ENCODE results near the gene KLF11. TPM values are rescaled to one million over a fixed set of nuclear protein-coding genes. Genes with fewer than 3 reads are reported as not detected.
"Not testable (repeated sequence)": the region's sequence is repeated elsewhere in the genome, so short reads cannot be mapped to it uniquely, and the experiment has no call there.

The KLF11 gene
- total RNA-seq, 1 donor from 2014 or later: 20.8 TPM

DNA sequence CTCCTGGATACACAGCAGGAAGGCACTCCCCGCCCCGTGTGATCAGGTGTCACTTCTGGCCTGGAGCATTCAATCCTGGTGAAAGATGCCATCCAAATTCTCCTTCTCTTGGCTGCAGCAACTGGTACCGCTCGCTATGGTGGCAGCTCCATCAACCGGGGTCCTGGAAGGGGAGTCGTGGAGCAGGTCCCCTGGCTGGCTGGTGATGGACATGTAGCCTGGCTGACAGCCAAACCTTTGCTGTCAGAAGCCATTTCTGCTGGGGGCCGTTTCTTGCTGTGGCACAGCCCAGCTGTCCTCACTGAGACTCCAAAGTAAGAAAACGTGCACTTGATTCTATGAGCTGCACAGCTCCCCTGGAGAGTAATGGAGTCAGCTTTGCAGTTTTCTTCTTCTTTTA, 44.0 kb downstream of the KLF11 start:
- H3K9me3 ChIP-seq (replicated peaks): no peaks in the 10 kb centered on the region
- H3K27me3 ChIP-seq (ENCODE audit: low read depth): peaks cover 84% of the 10 kb centered on the region
- H3K27ac ChIP-seq (replicated peaks): no peak overlapping the region
- peaks cover 11% of the 10 kb centered on the region for H3K4me1 ChIP-seq
- H3K4me3 ChIP-seq: no peak overlapping the region
- intact Hi-C loops (cut with micrococcal nuclease): no loop called here
- H3K36me3 ChIP-seq: no peaks in the 10 kb centered on the region
- TF ChIP-seq, protein P1, sequence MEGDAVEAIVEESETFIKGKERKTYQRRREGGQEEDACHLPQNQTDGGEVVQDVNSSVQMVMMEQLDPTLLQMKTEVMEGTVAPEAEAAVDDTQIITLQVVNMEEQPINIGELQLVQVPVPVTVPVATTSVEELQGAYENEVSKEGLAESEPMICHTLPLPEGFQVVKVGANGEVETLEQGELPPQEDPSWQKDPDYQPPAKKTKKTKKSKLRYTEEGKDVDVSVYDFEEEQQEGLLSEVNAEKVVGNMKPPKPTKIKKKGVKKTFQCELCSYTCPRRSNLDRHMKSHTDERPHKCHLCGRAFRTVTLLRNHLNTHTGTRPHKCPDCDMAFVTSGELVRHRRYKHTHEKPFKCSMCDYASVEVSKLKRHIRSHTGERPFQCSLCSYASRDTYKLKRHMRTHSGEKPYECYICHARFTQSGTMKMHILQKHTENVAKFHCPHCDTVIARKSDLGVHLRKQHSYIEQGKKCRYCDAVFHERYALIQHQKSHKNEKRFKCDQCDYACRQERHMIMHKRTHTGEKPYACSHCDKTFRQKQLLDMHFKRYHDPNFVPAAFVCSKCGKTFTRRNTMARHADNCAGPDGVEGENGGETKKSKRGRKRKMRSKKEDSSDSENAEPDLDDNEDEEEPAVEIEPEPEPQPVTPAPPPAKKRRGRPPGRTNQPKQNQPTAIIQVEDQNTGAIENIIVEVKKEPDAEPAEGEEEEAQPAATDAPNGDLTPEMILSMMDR (IDR thresholded peaks at IDR 0.05; ENCODE audit: borderline replicate concordance): no peak
- no peak for DNase-seq

DNA sequence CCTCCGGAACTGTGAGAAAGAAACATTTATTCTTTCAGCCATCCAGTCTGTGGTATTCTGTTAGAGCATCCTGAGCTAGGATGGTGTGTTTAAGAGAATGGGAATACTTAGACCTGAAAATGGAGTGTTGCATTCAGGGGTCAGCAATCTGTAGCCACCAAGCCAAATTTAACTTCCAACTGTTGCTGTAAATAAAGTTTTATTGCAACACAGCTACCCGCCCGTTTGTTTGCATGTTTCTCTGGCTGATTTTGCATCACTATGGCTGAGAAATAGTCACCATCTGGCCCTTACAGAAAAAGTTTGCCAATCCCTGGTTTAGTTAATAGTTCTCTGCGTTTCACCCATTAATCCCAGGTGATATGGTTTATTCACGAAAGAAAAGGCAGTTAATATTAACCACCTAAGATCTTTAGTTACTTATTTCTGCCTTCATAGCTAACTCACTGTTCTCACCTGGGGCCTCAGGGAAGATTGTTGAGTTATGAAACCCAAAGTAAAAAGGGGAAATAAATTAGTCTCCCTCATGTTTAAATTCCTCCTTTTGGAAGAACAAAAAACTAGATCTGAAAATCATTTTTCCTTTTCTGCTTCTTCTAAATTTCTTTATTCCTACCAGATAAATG, 46.3 kb downstream of the KLF11 start:
- no peak for DNase-seq
- Histone ChIP-seq H3K27me3 (ENCODE audit: low read depth) (peaks cover 86% of the 10 kb centered on the region), H3K4me3 (no peak overlapping the region), H3K9me3 (replicated peaks) (no peaks in the 10 kb centered on the region), H3K4me1 (peaks cover 4% of the 10 kb centered on the region), H3K27ac (replicated peaks) (no peak overlapping the region), H3K36me3 (no peaks in the 10 kb centered on the region)
- intact Hi-C loops (cut with micrococcal nuclease): no loop called here
- TF ChIP-seq, protein P1 (IDR thresholded peaks at IDR 0.05; ENCODE audit: borderline replicate concordance): no peak

DNA sequence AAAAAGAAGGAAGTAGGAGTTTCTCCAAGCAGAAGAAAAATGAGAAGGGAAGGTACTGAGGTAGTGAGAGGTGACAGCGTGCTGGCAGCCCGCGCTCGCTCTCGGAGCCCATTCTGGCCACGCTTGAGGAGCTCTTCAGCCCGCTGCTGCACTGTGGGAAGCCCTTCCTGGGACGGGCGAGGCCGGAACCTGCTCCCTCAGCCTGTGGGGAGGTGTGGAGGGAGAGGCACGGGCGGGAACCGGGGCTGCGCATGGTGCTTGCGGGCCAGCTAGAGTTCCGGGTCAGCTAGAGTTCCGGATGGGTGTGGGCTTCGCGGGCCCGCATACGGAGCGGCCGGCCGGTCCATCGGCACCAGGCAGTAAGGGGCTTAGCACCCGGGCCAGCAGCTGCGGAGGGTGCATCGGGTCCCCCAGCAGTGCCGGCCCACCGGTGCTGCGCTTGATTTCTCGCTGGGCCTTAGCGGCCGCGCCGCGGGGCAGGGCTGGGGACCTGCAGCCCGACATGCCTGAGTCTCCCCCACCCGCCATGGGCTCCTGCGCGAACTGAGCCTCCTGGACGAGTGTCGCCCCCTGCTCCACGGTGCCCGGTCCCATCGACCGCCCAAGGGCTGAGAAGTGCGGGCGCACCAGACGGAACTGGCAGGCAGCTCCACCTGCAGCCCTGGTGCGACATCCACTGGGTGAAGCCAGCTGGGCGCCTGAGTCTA, 48.0 kb downstream of the KLF11 start:
- Histone ChIP-seq H3K36me3 (no peaks in the 10 kb centered on the region), H3K4me1 (peaks cover 4% of the 10 kb centered on the region), H3K27ac (replicated peaks) (no peak overlapping the region), H3K9me3 (replicated peaks) (no peaks in the 10 kb centered on the region), H3K4me3 (peak overlapping the region; percentile 55), H3K27me3 (ENCODE audit: low read depth) (peaks cover 72% of the 10 kb centered on the region)
- DNase-seq: no peak
- intact Hi-C loops (cut with micrococcal nuclease): no loop called here
- TF ChIP-seq, protein P1 (IDR thresholded peaks at IDR 0.05; ENCODE audit: borderline replicate concordance): no peak

DNA sequence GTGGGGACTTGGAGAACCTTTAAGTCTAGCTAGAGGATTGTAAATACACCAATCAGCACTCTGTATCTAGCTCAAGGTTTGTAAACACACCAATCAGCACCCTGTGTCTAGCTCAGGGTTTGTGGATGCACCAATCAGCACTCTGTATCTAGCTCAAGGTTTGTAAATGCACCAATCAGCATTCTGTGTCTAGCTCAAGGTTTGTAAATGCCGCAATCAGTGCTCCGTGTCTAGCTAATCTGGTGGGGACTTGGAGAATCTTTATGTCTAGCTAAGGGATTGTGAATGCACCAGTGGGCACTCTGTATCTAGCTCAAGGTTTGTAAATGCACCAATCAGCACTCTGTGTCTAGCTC, 48.5 kb downstream of the KLF11 start:
- H3K4me3 ChIP-seq: peak overlapping the region; percentile 55
- intact Hi-C loops (cut with micrococcal nuclease): not testable (repeated sequence)

DNA sequence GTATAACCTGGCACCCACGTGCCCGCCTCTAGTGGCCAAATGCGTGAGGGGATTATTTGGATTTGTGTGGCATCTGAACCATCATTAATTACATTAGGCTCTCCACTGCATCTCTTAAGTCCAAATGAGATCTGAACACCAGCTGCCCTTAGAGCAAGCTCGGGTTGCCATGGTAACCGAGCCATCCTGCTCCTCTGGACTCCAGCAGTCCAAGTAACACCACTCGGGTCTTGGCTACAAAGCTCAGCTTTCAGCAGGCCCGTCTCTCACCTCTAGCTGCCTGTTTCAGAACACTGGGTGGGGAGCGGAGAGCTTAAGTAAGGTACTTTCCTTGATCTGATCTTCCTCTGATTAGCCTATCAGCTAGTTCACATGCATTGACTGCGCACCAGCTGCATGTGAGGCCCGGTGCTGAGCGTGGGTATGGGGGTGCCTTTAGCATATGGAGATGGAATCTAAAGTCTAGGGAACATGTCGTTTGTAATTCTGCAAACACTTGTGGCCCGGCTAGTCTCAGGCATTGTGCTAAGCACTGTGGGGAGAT, 51.0 kb downstream of the KLF11 start:
- Histone ChIP-seq H3K36me3 (no peaks in the 10 kb centered on the region), H3K4me3 (no peak overlapping the region), H3K27me3 (ENCODE audit: low read depth) (peaks cover 54% of the 10 kb centered on the region), H3K27ac (replicated peaks) (no peak overlapping the region), H3K9me3 (replicated peaks) (no peaks in the 10 kb centered on the region), H3K4me1 (peaks cover 11% of the 10 kb centered on the region)
- TF ChIP-seq, protein P1 (IDR thresholded peaks at IDR 0.05; ENCODE audit: borderline replicate concordance): no peak
- DNase-seq: no peak
- intact Hi-C loops (cut with micrococcal nuclease): no loop called here

More for the DNA sequence above, 48.5 kb downstream of the KLF11 start:
- H3K27me3 ChIP-seq (ENCODE audit: low read depth): peaks cover 72% of the 10 kb centered on the region
- DNase-seq; H3K36me3 ChIP-seq; H3K27ac ChIP-seq (replicated peaks); H3K9me3 ChIP-seq (replicated peaks); H3K4me1 ChIP-seq: not testable (repeated sequence)

DNA sequence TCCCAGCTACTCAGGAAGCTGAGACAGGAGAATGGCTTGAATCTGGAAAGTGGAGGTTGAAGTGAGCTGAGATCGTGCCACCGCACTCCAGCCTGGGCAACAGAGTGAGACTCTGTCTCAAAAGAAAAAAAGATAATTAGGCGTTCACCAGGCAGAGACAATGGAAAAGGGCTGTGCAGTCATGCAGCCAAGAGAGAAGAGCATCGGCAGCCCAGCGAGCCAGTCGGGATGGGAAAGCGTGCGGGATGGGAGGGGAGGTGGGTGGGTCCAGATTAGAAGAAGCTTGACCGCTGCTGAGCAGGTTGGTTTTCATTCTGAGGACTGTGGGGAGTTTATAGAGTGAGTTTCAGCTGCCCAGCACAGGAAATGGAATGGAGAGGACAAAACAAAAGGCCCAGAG, 51.8 kb downstream of the KLF11 start:
- Histone ChIP-seq H3K27ac (replicated peaks) (no peak overlapping the region), H3K36me3 (no peaks in the 10 kb centered on the region), H3K27me3 (ENCODE audit: low read depth) (peaks cover 46% of the 10 kb centered on the region), H3K9me3 (replicated peaks) (no peaks in the 10 kb centered on the region), H3K4me1 (peaks cover 11% of the 10 kb centered on the region), H3K4me3 (no peak overlapping the region)
- TF ChIP-seq, protein P1 (IDR thresholded peaks at IDR 0.05; ENCODE audit: borderline replicate concordance): no peak
- DNase-seq: no peak
- intact Hi-C loops (cut with micrococcal nuclease): no loop called here

All from left ventricle myocardium inferior (tissue), 1 donor.